Astrocyte of the hippocampus (primary cell): ENCODE measurements around the gene VWDE.
"Not testable (repeated sequence)": the region's sequence is repeated elsewhere in the genome, so short reads cannot be mapped to it uniquely, and the experiment has no call there.

Source experiments
- DNase-seq: peaks from one replicate; pipeline ENCODE4 v3.0.0; 2011; ENCODE audit warnings: low read depth, low spot score

Gene VWDE

GRCh38 chr7:12401538-12402364, 1.9 kb downstream of the VWDE start:
- no peak for DNase-seq

DNA sequence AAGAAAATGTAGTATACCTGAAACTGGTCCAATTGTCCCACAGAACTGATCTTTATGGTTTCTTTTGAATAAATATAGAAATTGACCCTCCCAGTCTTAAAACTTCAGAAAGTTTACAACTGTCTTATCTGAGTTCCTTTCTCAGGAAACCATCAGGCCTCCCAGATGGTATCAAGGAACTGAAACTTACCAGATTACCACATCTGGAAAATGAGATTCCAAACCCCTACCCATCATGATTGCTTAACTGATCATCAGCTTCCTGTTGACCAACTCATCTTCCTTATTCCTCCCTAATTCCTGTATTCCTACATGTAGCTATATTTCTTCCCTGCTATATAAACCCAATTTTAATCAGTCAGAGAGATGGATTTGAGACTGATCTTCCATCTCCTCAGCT, 5.5 kb downstream of the VWDE start:
- DNase-seq = no peak

- no peak for DNase-seq
Observed at GRCh38 chr7:12397671-12398070, 6.0 kb downstream of the VWDE start.

DNA sequence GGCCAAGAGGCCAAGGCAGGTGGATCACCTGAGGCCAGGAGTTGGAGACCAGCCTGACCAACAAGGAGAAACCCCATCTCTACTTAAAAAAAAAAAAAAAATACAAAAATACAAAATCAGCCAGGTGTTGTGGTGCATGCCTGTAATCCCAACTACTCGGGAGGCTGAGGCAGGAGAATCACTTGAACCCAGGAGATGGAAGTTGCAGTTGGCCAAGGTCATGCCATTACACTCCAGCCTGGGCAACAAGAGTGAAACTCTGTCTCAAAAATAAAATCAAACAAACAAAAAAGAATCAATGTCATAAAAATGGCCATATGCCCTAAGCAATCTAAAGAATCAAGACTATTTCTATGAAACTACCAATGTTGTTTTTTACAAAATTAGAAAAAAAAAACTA, 7.0 kb downstream of the VWDE start:
- DNase-seq = not testable (repeated sequence)

DNA sequence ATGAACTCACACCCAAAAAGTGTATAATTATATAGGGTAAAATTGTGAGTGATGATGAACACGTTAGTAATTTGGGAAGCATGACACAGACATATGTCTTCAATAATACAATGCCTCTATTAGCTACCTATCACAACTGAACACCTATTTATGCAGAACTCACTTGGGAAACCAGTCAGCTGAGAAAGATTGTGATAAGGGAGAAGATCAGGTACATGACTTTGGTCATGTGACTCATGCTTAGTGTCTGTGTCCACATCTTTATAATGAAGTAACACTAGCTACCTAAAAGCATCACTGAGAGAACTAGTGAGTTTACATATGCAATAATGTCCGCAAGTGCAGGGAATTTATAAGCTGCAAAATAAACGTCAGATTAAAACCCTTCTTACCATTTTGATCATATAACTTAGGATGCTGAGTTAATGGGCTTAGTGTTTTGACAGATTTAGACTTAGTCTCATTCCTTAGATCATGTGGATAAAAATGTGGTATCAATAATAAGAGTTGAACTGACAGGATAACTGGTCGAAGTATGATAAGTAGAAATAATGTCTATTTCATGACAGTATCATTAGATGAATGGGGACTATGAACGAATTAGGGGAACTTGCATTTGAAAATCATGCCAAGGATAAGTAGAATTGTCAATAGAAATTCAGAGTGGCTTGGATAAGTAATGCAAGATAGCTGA, 11.6 kb downstream of the VWDE start:
- DNase-seq = no peak

DNA sequence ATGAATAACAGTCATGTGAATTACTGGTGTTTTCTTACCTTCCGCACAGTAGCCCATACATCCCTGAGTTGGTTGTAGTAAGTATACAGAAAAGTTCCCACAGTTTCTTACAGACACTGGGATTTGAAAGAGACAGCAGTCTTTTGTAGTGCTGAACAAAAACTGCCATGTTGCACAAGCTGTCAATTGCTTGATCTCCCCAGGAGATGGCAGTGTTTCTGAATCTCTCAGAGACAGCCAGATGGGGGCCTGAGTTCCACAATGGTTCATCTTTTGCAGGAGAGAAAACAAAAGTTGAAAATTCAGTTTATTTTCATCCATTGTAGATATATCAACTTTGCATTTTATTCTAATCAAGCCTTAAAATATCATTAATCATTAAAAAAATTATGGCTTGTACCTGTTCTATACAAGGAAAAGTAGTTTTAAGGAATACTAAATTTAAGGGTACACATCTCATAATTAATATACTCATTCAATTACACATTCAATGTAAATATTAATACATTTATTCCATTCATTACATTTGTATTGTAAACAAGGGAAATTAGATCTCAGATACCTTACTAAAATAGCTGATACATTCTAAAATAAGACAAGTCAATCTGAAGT, 14.5 kb downstream of the VWDE start:
- peak; percentile 74 for DNase-seq

DNA sequence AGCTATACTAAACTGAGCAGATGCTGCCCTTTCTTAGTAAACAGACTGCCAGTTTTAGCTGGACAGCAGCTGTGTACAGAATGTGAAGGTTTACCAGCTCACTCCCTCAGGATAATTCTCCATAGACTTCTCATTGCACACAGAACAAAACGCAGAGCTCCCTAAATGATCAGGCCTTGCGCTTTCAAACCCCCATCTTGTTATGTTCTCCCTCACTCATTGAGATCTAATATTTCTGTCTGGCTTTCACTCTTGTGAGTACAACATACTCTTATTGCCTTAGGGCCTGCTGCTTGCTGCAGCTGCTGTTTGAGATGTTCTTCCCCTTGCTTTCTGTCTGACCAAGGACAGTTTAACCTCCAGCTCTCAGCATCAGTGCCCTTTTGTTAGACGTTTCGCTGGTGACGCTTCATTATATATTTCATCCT, 17.3 kb downstream of the VWDE start:
- DNase-seq = no peak

- DNase-seq = no peak
Observed at GRCh38 chr7:12385364-12385786, 18.3 kb downstream of the VWDE start.

DNA sequence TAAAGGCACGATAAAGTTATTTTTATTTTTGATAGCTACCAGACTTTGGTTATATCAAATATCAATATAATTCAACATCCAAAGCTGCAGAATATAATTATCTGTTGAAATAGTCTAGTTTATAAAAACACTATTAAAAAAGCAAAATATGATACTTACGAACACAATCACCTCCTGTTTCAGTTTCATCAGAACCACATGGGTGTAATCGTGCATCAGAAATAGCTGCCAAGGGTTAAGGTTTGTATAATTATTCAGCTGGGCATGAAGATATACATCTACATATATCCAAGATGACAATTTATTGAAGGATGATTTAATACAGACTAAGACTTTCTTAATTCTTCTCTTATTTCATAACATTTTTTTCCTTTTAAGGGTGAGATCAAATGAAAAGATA, 20.3 kb downstream of the VWDE start:
- no peak for DNase-seq

DNA sequence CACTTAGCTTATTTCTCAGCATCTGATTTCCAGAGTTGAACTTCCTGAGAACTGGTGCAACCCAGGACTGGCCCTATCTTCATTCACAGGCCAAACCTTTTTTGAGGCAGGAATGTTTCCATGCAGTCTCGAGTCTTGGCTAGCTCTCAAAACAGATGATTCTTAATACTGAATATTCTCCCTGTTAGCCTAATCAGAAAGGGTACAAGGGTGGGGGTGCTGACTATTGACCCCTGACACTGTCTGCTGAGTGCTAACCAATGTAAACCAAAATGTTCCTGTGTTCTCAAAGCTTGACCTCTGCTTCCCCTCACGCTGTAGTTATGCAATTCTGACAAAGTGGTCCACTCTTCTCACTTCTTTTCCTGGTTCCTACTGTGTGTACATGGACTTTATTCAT, 25.3 kb downstream of the VWDE start:
- DNase-seq = no peak

DNA sequence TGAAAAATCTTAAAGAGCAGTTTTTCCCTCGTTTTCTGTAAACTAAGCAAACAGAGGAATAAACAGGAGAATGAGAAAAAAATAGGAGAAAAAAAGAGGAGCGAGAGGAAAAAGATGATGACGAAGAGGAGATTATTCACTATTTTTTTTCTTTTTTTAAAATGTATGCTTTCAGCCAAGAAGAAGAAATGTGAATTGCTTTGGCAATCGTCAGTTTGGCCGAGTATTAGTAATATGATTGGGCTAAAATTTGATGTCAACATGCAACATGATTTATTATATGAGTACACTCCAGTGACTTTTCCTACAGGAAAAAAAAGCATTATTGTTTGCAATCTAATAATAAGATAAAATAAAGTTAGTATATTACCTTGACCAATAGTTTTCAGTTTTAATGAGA, 26.3 kb downstream of the VWDE start:
- no peak for DNase-seq

DNA sequence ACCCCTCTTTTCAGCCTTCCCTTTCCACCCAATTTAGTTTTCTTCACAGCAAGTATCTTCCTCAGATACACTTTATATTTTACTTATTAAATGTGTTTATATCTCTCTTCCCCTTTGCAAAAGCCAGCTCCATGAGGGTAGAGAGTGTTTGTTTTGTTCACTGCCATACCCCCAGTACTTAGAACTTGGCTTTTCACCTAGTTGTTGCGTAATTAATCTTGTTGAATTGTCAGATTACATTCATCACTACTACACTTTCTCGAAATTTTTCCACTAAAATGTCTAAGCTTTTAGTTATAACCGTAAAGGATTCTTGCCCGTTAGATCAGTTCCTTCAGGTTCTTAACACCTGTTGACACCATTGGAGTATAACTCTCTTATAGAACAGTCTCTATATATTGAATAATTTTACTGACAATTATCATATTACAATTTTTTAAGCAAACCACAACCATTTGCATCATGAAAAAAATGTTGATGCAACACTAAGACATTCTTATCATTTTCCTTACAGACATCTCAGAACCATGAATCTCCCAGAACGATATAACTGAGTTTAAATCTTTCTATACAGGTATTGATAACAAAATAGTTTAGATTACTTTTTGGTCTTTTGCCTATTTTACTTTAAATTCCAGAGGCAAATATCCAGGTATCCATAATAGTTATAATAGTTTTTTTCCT, 29.9 kb downstream of the VWDE start:
- DNase-seq = no peak

DNA sequence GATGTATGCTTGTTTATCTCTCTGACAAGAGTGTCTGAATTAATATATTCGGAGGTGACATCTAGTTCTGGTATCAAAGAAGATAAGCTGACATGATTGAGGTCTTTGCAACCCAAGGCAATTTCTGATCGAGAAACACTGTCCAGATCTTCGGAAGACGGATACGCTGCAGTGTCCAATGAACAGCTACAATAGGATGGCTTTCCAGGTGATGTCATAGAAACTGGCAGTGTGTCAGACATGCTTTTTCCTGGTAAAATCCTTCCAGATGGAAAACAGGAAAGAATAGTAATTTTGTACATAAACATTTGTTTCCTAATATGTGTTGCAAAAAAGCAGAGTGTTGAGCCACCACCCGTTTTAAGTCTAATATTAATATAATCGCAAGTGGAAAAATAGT, 33.4 kb downstream of the VWDE start:
- DNase-seq = no peak

GRCh38 chr7:12369756-12370155, 33.9 kb downstream of the VWDE start:
- DNase-seq = no peak

DNA sequence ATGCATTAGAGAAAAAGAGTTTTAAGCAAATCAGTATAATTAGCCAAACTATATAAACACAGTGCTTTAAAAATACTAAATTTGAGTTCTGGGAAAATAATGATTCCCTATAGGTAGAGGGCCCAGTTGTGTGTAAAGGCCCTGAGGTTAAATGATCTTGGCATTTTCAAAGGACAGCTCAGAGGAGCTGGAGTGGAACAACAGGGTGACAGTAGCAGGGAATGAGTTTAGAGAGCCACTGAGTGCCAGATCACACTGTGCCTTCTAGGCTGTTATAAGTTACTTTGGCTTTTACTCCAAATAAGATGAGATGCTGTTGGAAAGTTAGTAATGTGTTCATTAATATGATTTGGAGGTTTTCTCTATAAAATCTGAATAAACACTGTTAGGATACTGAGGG, 34.6 kb downstream of the VWDE start:
- DNase-seq = no peak

DNA sequence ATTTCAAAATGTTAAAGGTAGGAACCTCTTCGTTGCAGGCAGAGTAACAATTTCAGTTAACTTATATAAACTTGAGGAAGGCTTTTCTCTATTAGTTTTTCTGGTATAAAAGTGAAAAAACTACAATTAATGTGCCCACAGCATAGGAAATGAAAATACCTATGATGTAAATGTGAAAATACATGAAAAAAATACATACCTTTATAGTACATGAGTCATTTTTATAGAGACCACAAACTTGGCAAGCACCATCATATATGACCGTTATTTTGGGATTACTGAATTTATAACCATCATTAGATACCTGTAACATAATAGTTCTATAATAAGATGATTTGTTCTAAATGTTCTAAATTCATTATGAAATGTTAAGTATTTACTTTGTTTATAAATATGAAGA, 42.7 kb downstream of the VWDE start:
- DNase-seq = no peak

GRCh38 chr7:12358694-12359093, 45.0 kb downstream of the VWDE start:
- DNase-seq = no peak

GRCh38 chr7:12357508-12357907, 46.2 kb downstream of the VWDE start:
- no peak for DNase-seq

GRCh38 chr7:12351843-12352242, 51.8 kb downstream of the VWDE start:
- DNase-seq = no peak

GRCh38 chr7:12350971-12351370, 52.7 kb downstream of the VWDE start:
- no peak for DNase-seq

- no peak for DNase-seq
Observed at GRCh38 chr7:12337095-12337494, 66.6 kb downstream of the VWDE start.
